Stimulated activated CD4-positive, alpha-beta T cell treated with anti-CD3 and anti-CD28 coated beads, Interleukin-1b, Interleukin-23, amount 100 ng/mL, for 48 hours (primary cell): ENCODE data around the gene CSTPP1.
A peak's percentile ranks its signal among the peaks of the same experiment; 100 is the strongest.
"Not testable (repeated sequence)": the region's sequence is repeated elsewhere in the genome, so short reads cannot be mapped to it uniquely, and the experiment has no call there.

Experiments used
- DNase-seq: peaks from one replicate; pipeline ENCODE4 v3.0.0-alpha.2; 2020

CSTPP1 gene

DNA sequence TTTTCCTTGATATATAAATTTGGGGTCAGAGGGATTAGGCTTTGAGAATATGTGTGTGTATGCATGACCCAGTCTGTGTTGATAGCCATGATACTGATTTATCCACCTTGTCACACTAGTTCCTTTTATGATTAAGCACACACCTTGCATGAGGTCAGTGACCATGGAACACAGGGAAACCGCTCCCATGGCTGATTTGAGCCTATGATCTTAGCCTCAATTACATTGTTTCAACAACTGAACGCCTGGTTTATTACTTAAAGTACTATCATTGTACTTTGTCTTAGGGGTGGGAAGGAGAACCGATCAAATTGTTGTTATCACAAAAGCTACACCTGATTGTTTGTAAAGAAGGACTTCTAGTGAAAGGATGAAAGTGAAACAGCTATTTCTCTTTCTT, 169.4 kb downstream of the CSTPP1 start:
- no peak for DNase-seq

DNA sequence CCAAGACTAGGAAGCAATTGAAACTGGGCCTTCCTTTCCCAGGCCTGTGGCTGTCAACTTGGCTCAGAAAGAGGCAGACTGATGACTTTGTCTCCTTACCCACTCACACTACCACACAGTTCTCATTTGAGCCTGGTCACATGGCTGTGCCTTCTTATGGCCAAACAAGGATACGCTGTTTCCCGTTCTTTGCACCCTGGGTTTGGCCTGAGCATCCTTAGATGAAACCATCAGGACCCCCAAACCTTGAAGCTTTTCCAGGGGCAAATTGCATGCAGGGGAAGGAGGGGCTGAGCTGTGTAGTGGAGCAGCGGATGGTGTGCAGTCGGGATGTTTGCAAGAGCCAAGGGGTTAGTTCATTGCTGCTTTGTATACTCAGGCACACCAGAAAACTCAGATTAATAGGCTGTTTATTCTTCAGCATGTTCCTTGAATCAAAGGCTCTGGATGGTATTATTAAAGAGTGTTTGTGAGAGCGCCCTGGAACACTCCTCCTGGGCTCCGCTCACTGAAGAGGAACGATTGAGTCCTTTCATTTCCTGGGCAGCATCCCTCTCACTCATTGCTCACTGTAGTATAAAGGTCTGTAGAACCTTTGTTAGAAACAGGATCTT, 170.3 kb downstream of the CSTPP1 start:
- DNase-seq = no peak

DNA sequence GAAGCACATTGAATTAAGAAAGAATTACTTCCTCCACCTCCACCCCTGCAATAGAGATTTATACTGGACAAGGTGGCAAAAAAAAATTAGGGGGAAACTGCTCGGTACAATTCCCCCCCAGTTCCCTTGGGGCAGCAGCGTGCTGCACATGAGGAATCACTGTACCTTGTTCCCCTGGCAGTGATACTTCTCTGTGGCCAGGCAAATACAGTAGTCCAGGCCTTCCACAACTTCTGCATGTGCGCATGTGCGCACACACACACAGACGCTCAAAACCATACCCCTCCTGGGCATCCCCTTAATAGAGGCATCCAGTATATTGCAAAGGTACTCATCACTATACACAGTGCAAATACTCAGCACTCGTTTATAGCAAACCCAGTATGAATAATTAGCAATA, 171.2 kb downstream of the CSTPP1 start:
- no peak for DNase-seq

DNA sequence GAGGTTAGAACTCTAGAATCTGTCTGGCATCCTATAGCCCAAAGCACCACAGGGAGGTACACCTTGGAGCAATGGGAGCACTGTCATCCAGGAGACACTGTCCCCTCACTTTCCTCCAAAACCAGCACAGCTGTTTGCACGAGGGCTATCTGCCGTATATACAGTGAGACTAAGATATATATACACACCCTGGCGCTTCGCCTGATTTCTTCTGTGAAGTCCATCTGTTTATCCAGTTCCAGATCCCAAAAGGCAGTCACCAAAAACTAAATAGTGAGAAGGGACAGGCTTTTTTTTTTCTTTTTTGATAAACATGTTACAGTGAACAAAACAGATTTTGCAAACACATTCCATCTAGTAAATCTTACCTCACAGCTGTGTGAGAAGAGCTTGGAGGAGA, 171.7 kb downstream of the CSTPP1 start:
- no peak for DNase-seq

DNA sequence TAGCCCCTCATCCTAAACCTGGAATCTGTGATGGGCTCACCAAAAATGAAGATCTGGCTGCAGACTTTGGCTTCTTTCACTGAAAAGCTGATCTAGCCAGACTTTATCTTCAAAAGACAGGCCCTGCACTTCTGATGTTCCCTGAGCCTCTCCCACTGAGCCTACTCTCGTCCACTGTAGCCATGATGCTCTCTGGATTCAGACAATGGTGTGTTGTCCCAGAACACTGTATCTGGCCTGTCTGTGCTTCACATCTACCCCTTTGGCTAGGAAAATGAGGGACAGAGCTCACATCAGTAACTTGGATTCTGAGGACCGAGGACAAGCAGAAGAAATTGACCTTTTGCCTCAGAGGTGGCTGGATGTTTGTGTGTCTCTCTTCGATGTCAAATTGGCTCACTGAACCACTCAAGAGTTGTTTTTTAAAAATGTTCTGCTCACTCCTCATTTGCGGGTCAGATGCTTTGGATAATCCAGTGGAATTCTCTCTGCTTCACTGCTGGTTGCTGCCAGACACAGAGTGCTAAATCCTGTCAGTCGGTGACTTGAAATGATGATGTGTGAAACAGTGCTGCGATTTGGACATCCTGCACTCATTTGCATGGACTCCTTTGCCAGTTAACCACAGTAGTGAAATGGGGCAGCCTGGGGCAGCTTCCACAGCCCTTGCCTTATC, 172.6 kb downstream of the CSTPP1 start:
- DNase-seq = no peak

DNA sequence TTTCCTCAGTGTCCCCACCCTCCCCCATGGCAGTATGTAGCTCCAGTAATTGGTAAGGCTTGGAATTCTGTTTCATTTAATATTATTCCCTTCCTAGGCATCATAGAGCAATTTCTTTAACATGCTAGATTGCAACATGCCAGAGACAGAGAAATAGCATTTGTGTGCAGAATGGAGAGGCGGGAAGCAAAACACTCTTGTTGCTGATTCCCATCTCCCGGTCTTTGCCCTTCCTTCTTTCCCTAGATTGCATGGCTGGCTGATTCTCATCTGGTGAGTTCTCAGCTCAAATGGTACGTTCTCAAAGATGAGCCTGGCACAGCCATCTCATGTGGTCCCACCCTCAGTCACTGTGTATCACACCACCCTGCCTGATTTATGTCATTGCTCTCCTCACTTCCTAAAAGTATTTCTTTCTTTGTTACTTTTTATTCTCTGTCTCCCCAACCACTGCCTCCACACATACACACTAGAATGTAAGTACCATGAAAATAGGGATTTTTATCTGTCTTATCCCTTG, 173.2 kb downstream of the CSTPP1 start:
- no peak for DNase-seq

DNA sequence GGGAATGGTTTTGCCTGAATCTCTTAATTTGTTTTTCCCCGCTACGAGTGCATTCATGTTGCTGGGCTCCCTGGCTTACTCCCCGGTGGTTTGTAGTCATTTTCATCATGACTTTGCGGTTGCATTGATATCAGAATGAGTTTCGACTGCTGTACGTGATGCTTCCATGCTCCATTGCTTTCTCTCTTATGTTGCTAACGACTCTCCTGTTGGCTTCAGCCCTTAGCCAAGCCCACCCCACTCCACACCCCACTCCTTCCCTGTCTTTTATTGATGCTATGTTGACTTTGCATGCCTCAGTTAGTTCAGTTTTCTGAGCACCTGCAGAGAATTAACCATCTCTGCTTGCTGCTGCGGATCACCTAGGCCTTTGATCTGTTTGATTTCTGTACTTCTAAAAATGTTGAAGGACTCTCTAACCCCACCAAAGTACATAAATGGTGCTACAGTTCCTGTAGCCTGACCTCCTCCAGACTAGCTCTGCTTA, 174.8 kb downstream of the CSTPP1 start:
- no peak for DNase-seq

DNA sequence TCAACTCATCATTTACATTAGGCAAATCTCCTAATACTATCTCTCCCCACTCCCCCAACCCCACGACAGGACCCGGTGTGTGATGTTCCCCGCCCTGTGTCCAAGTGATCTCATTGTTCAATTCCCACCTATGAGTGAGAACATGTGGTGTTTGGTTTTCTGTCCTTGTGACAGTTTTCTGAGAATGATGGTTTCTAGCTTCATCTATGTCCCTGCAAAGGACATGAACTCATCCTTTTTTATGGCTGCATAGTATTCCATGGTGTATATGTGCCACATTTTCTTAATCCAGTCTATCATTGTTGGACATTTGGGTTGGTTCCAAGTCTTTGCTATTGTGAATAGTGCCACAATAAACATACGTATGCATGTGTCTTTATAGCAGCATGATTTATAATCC, 176.4 kb downstream of the CSTPP1 start:
- DNase-seq = not testable (repeated sequence)

DNA sequence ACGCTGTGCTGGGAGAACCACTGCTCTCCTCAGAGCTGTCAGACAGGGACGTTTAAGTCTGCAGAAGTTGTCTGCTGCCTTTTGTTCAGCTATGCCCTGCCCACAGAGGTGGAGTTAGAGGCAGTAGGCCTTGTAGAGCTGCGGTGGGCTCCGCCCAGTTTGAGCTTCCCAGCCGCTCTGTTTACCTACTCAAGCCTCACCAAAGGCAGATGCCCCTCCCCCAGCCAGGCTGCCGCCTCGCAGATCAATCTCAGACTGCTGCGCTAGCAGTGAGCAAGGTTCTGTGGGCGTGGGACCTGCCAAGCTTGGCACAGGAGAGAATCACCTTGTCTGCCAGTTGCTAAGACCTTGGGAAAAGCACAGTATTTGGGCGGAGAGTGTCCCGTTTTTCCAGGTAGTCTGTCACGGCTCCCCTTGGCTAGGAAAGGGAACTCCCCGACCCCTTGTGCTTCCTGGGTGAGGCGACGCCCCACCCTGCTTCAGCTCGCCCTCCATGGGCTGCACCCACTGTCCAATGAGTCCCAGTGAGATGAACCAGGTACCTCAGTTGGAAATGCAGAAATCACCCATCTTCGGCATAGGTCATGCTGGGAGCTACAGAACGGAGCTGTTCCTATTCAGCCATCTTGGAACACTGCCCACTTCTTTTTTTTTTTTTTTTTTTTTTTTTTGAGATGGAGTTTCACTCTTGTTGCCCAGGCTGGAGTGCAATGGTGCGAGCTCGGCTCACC, 182.6 kb downstream of the CSTPP1 start:
- DNase-seq = peak; percentile 63

DNA sequence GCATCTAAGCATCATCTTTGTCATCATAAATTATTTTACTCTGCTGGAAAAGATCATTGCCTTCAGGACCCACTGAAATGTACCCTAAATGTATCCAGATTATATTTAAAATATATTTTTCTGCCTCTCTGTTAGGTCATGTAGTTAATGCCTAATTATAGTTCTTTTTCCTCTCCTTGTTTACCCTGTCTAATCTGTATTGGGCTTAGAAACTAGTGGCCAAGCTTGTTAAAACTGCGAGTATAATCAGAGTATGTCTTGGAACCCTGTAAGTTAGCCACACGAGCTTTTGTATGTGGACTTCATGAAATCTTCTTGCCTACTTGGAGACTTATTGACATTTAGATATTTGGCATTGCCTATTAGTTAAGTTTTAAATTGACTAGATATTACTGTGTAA, 184.5 kb downstream of the CSTPP1 start:
- no peak for DNase-seq

DNA sequence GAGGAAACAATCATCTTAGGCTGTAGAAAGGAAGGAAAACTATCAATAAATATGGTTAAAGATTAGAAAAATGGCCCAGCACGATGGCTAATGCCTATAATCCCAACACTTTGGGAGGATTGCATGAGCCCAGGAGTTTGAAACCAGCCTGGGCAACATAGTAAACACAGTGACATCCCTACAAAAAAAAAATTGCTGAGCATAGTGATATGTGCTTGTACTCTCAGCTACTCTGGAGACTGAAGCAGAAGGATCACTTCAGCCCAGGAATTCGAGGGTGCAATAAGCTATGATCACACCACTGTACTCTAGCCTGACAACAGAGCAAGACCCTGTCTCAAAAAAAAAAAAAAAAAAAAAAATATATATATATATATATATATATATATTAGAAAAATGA, 185.2 kb downstream of the CSTPP1 start:
- DNase-seq = no peak

DNA sequence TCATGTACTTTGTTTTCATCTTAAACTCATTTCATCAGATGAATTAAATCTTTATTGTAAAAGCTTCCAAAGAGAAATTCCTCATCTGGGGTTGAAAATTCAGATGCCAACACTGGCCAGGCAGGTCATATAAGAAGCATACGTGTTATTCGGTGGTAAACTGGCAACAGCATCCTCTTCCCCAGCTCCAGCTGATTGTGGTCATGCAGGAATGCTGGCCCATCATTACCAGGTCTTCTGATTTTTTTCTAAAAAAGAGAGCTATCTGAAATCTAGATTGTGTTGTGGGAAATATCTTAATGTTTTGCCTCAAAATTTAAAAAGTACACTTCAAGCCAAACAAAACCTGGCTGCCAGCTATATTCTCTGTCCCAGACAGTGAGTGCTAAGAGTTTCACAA, 186.5 kb downstream of the CSTPP1 start:
- DNase-seq = no peak

DNA sequence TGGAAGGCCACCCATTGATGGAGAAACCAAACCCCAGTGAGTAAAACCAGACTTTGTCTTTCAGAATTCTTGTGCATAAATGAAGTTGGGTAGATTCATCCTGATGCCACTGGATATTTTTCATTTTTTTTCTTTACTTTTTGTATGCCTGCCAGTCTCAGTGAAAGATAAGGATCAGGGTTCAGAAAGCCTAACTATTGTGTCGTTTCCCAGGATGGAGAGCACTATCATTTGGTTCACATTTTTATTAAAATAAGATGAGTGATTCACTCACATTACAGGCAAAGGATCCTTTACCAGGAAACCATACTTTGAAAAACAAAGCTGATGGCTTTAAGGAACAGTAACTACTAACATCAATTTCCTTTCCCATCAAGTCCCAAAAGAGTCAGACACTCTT, 188.1 kb downstream of the CSTPP1 start:
- no peak for DNase-seq

DNA sequence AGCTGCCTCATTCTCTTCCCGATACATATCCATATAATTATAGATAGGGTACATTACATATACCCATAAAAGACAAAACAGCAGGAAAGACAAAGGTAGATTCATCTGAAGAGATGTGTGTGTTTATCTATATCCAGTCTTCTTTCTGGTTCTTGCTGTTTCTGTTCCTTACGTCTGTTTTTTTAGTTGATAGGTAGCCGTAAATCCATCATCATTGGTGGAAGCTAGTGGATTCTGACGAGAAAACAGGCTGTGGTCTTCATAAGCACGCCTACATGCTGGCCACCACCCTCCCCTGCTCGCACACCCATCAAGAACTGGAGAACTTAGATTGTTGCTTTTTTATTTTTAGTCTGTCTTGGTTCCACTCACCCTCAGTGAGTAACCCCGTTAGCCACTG, 188.5 kb downstream of the CSTPP1 start:
- no peak for DNase-seq

DNA sequence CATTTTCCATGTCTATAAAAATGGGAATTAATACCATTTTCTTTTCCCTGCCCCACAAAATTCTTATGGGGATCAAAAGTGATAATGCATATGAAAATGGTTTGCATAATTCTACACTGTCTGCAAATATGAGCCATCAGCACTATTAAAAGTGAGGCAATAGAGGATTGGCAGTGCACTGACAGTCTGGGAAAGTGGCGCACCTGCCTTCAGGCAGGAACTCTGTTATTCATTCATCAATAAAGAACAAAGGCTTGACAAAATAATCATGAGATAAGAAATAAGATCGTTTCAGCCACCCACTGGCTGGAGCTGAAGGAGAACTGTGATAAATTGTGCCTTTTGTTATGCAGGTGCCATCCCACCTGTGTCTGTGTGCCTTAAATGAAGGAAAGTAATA, 190.7 kb downstream of the CSTPP1 start:
- no peak for DNase-seq

DNA sequence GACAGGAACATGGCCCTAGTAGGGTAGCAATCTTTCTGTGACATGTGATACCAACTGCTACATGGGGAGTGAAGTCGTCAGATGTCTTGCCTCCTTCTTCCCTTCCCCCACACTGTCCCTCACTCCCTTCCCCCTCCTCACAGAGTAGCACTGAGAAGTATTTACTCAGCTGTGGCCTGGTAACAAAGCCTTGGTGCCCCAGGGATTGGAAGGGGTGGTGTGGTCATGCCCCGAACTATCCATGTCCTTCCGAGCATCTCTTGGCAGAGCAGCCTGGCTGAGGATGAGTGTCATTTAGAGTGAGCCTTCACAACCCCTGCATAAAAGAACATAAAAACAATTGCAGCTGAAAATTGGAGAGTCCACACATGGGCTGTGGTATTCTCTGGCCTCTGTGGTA, 194.0 kb downstream of the CSTPP1 start:
- DNase-seq = no peak

DNA sequence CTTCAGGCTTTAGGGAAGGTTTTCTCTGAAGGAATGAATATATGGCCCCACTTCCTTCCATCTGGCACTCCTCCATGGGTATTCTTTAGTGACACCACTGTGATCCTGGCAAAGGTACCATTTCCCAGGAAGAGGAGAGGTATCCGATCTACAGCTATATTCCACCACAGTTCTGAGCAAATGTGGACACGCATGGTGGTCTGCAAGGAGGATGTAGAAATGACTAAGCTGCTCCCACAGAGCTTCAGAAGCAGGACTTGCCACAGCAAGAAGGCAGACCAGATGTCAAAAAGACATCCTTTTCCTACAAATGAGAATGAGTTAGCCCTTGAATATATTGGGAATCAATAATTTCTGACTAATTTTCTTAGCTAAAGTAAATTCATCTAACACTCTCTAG, 194.6 kb downstream of the CSTPP1 start:
- DNase-seq = no peak

DNA sequence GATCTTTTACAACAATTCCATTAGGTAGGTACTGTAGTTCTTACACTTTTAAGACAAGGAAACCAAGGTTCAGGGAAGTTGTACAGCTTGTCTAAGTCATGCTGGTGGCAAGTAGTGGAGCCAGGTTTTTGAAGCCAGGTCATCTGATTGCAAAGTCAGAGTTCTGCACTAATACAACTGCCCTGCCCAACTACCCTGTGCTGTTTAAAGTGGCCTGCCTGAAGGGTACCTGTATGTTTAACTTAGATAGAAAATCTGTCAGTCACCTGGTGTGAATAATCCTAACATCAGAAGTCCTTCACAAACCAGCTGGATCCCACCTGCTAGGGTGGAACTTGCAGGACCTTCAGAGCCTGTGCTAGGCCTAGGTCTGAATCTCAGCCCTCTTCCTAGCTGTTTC, 195.9 kb downstream of the CSTPP1 start:
- no peak for DNase-seq

DNA sequence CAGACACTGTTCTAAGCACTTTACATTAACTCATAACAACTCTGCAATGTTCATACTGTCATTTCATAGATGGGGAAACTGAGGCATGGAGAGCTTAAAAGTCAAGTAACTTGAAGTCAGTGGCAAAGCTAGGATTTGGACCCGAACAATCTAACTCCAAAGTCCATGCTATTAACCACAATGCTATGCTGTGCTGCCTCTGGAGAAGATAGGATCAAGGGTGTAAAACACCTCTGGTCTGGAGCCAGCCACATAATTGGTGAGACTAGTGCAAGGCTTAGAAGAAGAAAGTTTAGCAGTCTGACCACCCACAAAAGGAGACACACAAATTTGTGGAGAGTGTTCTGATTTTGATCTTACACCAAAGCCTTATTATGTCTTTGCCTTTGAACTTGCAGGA, 196.4 kb downstream of the CSTPP1 start:
- no peak for DNase-seq

DNA sequence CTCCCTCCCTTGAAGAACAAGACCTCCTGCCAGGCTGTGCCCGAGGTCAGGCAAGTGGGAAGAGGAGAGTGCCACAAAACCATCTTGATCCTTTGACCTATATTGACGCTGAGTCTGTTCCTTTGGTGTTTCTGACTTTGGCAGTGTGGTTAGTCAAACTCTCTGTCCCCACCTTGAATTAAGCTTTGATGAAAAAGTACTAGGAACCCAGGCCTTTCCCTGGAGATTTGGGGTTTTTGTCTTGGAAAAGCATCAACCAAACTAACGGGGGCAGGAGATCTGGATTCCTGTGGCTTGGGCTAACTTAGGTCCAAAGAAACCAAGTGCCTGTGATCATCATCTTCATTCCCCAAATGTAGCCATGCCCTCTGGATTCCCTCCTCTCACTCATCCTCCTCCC, 199.8 kb downstream of the CSTPP1 start:
- DNase-seq = no peak

DNA sequence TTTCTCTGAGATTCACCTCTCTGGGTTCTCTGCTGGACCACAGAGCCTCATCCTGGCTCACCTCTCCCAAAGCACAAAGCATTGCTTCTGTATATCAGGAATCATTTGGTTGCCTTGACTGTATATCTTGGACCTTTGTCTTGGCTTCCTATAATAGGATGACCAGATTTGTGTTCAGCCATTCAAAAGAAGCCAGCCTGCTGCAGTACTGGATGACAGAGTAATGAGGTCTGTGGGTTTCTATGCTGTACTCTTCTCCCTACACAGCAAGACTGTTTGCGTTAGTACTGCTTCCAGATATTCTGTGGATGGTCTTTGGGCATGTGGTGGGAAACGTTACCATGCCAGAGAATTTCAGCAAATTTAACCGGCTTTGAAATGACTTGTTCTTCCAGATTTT, 200.4 kb downstream of the CSTPP1 start:
- no peak for DNase-seq

DNA sequence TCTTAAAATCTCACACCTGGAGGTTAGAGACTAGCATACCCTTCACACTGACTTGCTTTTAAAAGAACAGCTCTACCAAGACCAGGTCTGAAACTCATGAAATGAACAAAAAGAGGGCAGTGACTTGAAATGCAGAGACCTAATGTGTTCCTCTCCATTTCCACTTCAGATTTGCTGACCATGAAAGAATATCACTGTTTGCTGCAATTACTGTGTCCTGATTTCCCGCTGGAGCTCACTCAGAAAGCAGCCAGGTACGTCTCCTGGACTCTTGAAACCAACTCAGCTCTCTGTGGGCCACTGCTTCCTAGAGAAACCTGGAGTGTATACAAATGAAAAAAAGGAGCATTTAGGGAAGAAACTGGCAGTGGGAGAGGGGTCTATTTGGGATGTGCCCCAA, 200.9 kb downstream of the CSTPP1 start:
- DNase-seq = no peak

DNA sequence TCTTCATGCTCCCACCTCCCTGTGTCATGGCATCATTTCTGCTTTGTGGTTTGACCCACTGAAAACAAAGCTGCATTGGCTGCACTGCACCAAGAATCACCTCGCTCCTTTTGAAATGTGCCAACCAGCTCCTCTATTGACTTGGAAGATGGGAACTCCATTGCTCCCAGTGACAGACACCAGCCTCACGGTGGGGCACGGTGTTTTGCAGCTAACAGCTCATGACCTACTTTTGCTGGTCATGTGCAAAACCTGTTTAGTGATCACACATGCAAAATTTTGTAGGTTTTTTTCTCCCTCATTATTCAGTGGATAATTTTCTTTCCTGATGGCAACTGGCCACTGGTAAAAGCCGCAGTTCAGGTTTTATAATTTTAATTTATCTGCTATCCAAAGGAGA, 203.3 kb downstream of the CSTPP1 start:
- DNase-seq = no peak

DNA sequence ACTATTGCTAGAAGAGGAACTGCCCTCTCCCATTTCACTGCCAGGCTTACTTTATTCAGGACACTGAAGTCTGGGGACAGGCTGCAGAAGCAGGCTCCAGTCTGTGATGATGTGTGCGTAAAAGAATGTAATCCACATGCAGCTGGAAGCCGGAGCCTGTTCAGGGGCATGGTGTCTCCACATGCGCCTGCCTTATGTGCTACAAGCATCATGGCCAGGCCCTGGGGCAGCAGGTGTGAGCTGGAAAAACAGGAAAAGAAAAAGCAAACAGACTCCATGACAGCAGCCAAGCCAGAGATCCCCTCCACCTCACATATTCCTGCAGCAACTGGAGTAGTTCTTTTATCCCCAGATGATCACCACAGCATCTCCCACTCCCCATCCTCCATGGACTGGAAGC, 206.8 kb downstream of the CSTPP1 start:
- no peak for DNase-seq
